ENCODE data around the gene BOC.

BOC gene

DNA sequence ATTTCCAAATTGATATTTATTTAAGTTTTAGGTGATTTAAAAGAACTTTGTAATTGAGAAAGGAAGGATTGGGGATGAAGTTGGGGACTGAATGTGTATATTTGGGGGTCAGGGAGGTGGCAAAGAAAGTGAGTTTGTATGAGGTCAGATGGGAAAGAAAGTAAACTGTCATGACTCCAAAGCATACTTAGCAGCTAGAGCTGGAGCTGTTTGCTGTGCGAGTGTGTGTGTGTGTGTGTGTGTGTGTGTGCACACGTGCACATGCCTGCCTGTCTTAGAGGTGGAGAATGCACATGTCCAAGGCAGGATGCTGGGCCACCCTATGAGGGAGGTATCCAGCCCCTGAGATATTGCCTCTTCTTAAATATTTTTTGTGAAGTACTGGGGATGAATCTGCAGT lies 21.0 kb downstream of the BOC start:
- Histone ChIP-seq H3K27me3 (ENCODE audit: control insufficient read depth, insufficient read depth, low read length) (no peaks in the 10 kb centered on the region), H3K9ac (ENCODE audit: low read length) (no peak overlapping the region), H3K9me3 (ENCODE audit: control insufficient read depth, low read length) (no peaks in the 10 kb centered on the region), H3K4me1 (ENCODE audit: control insufficient read depth, insufficient read depth, low read length) (peaks cover 9% of the 10 kb centered on the region), H3K36me3 (ENCODE audit: control insufficient read depth, insufficient read depth, low read length) (no peaks in the 10 kb centered on the region), H3K4me3 (ENCODE audit: low read length) (no peak overlapping the region)

GRCh38 chr3:113233497-113233896 lies 22.1 kb downstream of the BOC start:
- H3K9ac ChIP-seq (ENCODE audit: low read length): no peak overlapping the region
- no peaks in the 10 kb centered on the region for H3K36me3 ChIP-seq (ENCODE audit: control insufficient read depth, insufficient read depth, low read length)
- no peak overlapping the region for H3K4me3 ChIP-seq (ENCODE audit: low read length)
- no peaks in the 10 kb centered on the region for H3K9me3 ChIP-seq (ENCODE audit: control insufficient read depth, low read length)
- no peaks in the 10 kb centered on the region for H3K27me3 ChIP-seq (ENCODE audit: control insufficient read depth, insufficient read depth, low read length)
- peaks cover 9% of the 10 kb centered on the region for H3K4me1 ChIP-seq (ENCODE audit: control insufficient read depth, insufficient read depth, low read length)

DNA sequence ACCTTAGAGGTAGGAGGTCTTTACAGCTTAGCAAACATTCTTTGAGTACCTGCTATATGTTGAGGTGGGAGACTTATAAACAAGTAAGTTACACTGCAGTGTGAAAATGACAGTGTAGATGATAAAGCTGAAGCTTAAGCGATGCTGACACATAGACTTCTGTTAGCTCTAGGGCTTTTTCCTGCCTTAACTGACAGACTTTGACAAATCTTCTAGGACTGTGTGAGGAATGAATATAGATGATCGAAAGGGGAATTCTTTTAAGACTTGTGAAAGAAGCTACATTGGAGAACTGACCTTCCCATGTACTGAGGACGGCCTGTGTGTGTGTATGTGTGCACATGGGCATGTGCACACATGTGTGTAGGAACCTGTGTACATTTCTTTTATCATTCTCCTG lies 22.7 kb downstream of the BOC start:
- no peak overlapping the region for H3K4me3 ChIP-seq (ENCODE audit: low read length)
- H3K36me3 ChIP-seq (ENCODE audit: control insufficient read depth, insufficient read depth, low read length): no peaks in the 10 kb centered on the region
- no peaks in the 10 kb centered on the region for H3K9me3 ChIP-seq (ENCODE audit: control insufficient read depth, low read length)
- no peaks in the 10 kb centered on the region for H3K27me3 ChIP-seq (ENCODE audit: control insufficient read depth, insufficient read depth, low read length)
- peaks cover 9% of the 10 kb centered on the region for H3K4me1 ChIP-seq (ENCODE audit: control insufficient read depth, insufficient read depth, low read length)
- H3K9ac ChIP-seq (ENCODE audit: low read length): no peak overlapping the region

- Histone ChIP-seq H3K9ac (ENCODE audit: low read length) (no peak overlapping the region), H3K4me1 (ENCODE audit: control insufficient read depth, insufficient read depth, low read length) (peaks cover 9% of the 10 kb centered on the region), H3K27me3 (ENCODE audit: control insufficient read depth, insufficient read depth, low read length) (no peaks in the 10 kb centered on the region)
These were observed 23.4 kb downstream of the BOC start for GRCh38 chr3:113234688-113235260.

DNA sequence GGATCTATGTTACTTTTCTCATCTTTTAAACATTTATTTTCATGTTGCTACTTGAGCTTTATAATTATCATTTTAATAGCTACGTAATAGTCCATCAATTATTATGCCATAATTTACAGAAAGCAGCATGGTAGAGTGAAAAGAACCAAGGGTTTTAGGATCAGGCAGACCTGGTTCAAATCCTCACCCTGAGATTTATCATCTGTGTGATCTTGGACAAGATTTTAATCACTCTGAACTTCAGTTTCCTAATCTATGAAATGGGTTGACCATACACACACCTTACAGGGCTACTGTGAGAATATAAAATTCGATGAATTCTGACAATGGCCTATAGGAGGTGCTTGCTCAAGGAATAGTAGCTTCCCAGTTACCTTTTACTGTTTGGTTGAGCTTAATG lies 27.1 kb downstream of the BOC start:
- Histone ChIP-seq H3K27me3 (ENCODE audit: control insufficient read depth, insufficient read depth, low read length) (no peaks in the 10 kb centered on the region), H3K9me3 (ENCODE audit: control insufficient read depth, low read length) (no peaks in the 10 kb centered on the region), H3K4me3 (ENCODE audit: low read length) (no peak overlapping the region), H3K9ac (ENCODE audit: low read length) (no peak overlapping the region), H3K4me1 (ENCODE audit: control insufficient read depth, insufficient read depth, low read length) (peaks cover 9% of the 10 kb centered on the region), H3K36me3 (ENCODE audit: control insufficient read depth, insufficient read depth, low read length) (no peaks in the 10 kb centered on the region)

More at GRCh38 chr3:113234688-113235260, 23.4 kb downstream of the BOC start:
- no peaks in the 10 kb centered on the region for H3K9me3 ChIP-seq (ENCODE audit: control insufficient read depth, low read length)
- no peaks in the 10 kb centered on the region for H3K36me3 ChIP-seq (ENCODE audit: control insufficient read depth, insufficient read depth, low read length)
- H3K4me3 ChIP-seq (ENCODE audit: low read length): no peak overlapping the region

- Histone ChIP-seq H3K4me3 (ENCODE audit: low read length) (no peak overlapping the region), H3K27me3 (ENCODE audit: control insufficient read depth, insufficient read depth, low read length) (no peaks in the 10 kb centered on the region), H3K4me1 (ENCODE audit: control insufficient read depth, insufficient read depth, low read length) (no peaks in the 10 kb centered on the region), H3K36me3 (ENCODE audit: control insufficient read depth, insufficient read depth, low read length) (no peaks in the 10 kb centered on the region), H3K9ac (ENCODE audit: low read length) (no peak overlapping the region), H3K9me3 (ENCODE audit: control insufficient read depth, low read length) (no peaks in the 10 kb centered on the region)
These were observed 29.5 kb downstream of the BOC start for GRCh38 chr3:113240841-113241240.

DNA sequence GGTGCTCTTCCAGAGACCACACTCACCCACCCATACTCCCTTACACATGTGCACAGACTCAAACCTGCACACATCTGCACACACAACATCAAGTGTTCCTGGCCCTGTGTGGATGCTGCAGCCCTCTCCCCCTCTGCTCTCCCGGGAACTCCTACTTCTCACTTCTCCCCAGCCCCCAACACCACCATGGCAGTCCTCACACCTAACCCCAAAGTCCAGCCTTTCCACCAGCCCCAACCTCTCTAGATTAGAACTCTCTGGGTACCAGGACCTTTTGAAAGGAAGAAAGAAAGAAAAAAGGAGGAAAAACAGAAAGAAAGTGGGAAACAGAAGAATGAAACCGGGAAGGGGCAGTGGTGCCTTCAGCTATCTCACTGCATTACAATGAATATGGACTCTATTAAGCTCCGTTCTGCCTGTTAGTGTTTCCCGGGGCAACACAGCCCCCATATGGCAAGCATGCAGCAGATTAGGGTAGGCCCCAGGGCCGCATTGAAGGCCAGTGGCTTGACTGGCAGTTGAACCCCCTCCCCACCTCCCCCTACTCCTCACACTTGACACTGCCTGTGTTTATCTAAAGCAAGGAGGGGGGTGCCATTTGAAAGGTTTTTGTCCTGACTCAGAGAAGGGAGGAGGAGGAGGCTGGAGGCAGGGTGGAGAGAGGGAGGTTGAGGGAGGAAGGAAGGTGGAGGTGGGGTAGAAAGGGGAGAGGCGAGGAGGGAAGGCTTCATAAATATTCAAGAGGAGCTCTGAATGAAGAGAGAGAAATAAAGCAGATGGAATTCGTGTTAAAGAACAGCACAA lies 30.1 kb downstream of the BOC start:
- Histone ChIP-seq H3K4me3 (ENCODE audit: low read length) (no peak overlapping the region), H3K36me3 (ENCODE audit: control insufficient read depth, insufficient read depth, low read length) (no peaks in the 10 kb centered on the region), H3K27me3 (ENCODE audit: control insufficient read depth, insufficient read depth, low read length) (no peaks in the 10 kb centered on the region), H3K4me1 (ENCODE audit: control insufficient read depth, insufficient read depth, low read length) (no peaks in the 10 kb centered on the region), H3K9ac (ENCODE audit: low read length) (no peak overlapping the region), H3K9me3 (ENCODE audit: control insufficient read depth, low read length) (no peaks in the 10 kb centered on the region)

DNA sequence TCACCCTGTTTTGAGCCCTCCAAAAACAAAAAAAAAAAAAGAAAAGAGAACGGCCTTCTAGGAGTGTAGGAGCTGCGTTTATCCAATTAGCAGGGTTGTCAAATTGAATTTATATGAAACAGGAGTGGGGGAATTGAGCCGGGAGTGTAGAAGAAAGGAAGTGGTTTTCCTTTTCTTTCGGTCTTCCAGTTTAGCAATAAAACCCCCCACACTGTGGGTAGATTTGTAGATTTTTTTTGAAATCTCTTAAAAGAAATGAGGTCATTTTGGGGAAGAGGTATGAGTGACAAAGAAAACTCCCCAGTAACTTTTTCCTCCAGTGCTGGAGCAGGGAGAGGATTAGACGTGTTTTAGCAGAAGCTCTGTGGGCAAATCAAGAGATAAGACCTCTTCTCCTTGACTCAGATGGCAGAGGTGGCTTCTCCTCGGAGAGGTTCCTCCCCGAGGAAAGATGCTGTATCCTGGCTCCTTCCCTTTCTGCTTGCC lies 30.8 kb downstream of the BOC start:
- no peaks in the 10 kb centered on the region for H3K4me1 ChIP-seq (ENCODE audit: control insufficient read depth, insufficient read depth, low read length)
- no peaks in the 10 kb centered on the region for H3K9me3 ChIP-seq (ENCODE audit: control insufficient read depth, low read length)
- H3K36me3 ChIP-seq (ENCODE audit: control insufficient read depth, insufficient read depth, low read length): no peaks in the 10 kb centered on the region
- no peak overlapping the region for H3K9ac ChIP-seq (ENCODE audit: low read length)
- no peaks in the 10 kb centered on the region for H3K27me3 ChIP-seq (ENCODE audit: control insufficient read depth, insufficient read depth, low read length)
- H3K4me3 ChIP-seq (ENCODE audit: low read length): no peak overlapping the region

GRCh38 chr3:113243071-113243470 lies 31.7 kb downstream of the BOC start:
- no peaks in the 10 kb centered on the region for H3K4me1 ChIP-seq (ENCODE audit: control insufficient read depth, insufficient read depth, low read length)
- H3K9ac ChIP-seq (ENCODE audit: low read length): no peak overlapping the region
- H3K27me3 ChIP-seq (ENCODE audit: control insufficient read depth, insufficient read depth, low read length): no peaks in the 10 kb centered on the region
- H3K4me3 ChIP-seq (ENCODE audit: low read length): no peak overlapping the region
- H3K36me3 ChIP-seq (ENCODE audit: control insufficient read depth, insufficient read depth, low read length): no peaks in the 10 kb centered on the region
- H3K9me3 ChIP-seq (ENCODE audit: control insufficient read depth, low read length): no peaks in the 10 kb centered on the region

- Histone ChIP-seq H3K4me1 (ENCODE audit: control insufficient read depth, insufficient read depth, low read length) (no peaks in the 10 kb centered on the region), H3K9me3 (ENCODE audit: control insufficient read depth, low read length) (no peaks in the 10 kb centered on the region), H3K27me3 (ENCODE audit: control insufficient read depth, insufficient read depth, low read length) (no peaks in the 10 kb centered on the region), H3K36me3 (ENCODE audit: control insufficient read depth, insufficient read depth, low read length) (no peaks in the 10 kb centered on the region), H3K4me3 (ENCODE audit: low read length) (no peak overlapping the region), H3K9ac (ENCODE audit: low read length) (no peak overlapping the region)
These were observed 32.5 kb downstream of the BOC start for GRCh38 chr3:113243846-113244245.

DNA sequence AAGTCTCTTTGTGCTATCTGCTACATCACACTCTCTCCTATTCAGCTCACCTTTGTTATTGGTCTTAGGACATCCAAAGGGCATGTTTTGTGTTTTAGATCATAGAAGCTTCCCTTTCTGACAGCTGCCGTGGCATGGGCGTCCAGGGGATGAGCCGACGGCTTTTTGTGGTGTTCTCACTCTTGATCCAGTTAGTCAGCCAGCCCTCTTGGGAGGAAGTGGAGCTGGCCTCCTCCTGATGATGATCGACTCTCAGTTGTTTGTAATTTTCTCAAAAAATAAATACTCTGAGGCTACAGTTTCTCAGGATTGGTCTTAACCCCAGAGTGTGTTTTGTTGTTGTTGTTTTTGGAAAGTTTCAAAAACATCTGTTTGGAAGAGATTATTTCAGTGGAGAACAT lies 34.4 kb downstream of the BOC start:
- Histone ChIP-seq H3K9me3 (ENCODE audit: control insufficient read depth, low read length) (no peaks in the 10 kb centered on the region), H3K4me3 (ENCODE audit: low read length) (no peak overlapping the region), H3K27me3 (ENCODE audit: control insufficient read depth, insufficient read depth, low read length) (no peaks in the 10 kb centered on the region), H3K36me3 (ENCODE audit: control insufficient read depth, insufficient read depth, low read length) (no peaks in the 10 kb centered on the region), H3K9ac (ENCODE audit: low read length) (no peak overlapping the region), H3K4me1 (ENCODE audit: control insufficient read depth, insufficient read depth, low read length) (no peaks in the 10 kb centered on the region)

DNA sequence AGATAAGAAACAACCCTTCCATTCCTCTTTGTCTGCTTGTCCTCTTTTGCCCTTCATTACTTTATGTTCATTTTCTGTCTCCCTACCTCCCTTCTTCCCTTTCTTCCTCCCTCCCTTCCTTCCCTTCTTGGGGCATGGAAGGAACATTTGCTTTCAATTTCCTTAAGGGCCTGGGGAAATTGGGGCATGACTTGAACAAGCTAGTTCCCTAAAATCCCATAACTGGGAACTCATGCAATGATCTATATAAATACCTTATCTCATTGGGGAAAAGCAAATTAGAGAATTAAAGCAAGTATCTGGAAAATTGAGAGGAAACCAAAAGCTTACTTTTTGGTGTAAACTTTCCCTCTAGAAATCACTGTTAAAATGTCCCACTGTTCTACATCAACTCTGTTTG lies 35.7 kb downstream of the BOC start:
- H3K9ac ChIP-seq (ENCODE audit: low read length): no peak overlapping the region
- H3K4me1 ChIP-seq (ENCODE audit: control insufficient read depth, insufficient read depth, low read length): no peaks in the 10 kb centered on the region
- H3K4me3 ChIP-seq (ENCODE audit: low read length): no peak overlapping the region
- no peaks in the 10 kb centered on the region for H3K27me3 ChIP-seq (ENCODE audit: control insufficient read depth, insufficient read depth, low read length)
- no peaks in the 10 kb centered on the region for H3K36me3 ChIP-seq (ENCODE audit: control insufficient read depth, insufficient read depth, low read length)
- H3K9me3 ChIP-seq (ENCODE audit: control insufficient read depth, low read length): no peaks in the 10 kb centered on the region
